Stimulated activated CD8-positive, alpha-beta memory T cell treated with anti-CD3 and anti-CD28 coated beads, Interleukin-4, amount 100 ng/mL, for 48 hours (primary cell): ENCODE measurements around the gene ACVR2A.

Source experiments
- DNase-seq: peaks from one replicate; pipeline ENCODE4 v3.0.0-alpha.2; 2020

The ACVR2A gene

DNA sequence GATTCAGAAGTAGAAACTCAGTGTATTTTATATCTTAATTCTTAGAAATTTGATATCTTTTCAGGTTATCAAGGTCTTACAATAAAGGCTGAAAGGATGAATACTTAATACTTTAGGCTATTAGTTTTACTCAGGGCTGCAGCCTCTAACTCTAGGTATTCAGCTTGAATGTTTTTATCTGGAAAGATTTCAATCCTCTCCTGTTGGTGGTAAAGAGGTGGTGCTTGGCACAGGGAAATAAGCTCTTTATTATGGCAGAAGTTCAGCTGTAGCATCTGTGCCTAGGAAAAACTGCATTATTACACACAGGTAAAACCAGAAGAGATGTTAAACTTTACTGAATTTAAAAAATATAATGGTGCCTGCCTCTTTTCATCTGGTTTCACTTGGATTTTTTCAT lies 11.1 kb downstream of the ACVR2A start:
- DNase-seq: no peak

DNA sequence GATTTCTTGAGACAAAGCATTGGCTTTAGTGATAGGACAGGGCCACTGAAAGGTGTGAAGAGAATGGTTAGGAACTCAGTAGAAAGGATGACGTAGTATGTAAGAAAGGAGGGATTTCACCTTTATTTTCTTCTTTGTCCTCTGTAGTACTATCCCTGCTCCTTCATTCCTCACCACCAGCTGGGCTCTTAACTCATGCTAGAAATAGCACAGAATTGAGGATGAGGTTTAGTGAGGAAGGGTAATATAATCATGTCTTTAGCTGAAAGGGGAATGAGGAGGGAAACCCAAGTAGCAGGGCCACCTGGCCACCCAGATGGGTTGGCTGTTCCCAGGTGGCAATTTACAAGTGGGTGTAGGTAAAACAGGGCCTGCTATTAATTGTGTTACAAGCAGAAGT lies 15.2 kb downstream of the ACVR2A start:
- DNase-seq: no peak

DNA sequence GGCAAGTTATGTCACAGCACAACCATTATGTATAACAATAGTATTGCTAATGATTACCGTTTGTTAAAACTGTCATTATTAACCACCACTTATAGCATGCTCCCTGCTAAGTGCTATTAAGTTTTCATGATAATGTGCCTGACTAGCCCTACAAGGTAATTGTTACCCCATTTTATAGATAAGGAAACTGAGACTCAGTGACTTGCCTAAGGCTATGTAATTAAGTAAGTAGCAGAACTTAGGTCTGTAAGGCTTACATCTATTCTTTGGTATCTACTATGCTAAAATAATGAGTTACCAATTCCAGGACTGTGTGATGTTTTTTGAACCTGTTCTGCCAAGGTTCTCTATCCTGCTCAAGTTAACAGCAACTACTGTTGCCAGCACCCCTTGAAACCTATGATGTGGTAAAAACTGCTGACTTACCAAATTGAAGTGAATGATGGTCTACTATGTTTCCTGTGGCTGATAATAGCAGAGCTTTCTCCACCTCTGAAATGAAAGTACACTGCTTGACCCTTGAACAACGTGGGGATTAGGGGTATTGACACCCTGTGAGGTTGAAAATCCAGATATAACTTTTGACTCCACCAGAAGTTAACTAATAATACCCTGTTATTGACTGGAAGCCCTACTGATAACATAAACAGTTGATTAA lies 18.2 kb downstream of the ACVR2A start:
- DNase-seq: no peak

DNA sequence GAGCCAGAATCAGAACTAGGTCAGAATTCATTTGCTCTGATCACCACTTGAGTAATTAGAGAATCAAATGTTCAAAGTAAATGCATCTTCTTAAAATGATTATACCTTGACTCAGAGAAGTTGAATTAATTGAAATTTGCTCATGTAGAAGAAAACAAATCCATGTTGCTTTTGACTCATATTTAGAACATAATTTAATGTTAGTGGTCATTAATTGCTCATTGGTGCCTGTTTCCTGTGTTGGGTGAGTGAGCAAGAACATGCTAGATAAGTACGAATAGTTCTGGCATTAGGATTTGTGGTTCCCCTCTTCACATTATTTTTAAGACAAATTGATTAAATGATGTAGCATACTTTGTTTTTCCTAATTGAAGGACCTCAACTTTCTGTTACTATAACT lies 19.0 kb downstream of the ACVR2A start:
- DNase-seq: no peak

DNA sequence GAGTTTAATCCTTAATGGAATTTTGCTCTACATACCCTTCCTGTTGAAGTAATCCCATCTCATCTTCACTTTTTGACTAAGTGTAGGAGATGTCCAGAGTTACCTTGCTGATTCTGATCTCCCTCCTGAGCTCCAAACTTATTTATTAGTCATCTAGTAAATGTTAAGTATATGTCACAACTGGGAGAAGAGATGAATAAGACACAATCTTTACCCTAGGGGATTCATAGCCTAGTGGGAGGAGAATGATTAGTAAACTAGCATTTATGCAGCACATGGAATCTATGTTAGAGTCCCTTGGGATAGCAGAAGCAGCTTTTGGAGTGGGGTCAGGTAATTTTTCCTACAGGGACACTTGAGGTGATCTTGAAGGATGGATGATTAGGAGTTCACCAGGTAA lies 20.7 kb downstream of the ACVR2A start:
- no peak for DNase-seq

DNA sequence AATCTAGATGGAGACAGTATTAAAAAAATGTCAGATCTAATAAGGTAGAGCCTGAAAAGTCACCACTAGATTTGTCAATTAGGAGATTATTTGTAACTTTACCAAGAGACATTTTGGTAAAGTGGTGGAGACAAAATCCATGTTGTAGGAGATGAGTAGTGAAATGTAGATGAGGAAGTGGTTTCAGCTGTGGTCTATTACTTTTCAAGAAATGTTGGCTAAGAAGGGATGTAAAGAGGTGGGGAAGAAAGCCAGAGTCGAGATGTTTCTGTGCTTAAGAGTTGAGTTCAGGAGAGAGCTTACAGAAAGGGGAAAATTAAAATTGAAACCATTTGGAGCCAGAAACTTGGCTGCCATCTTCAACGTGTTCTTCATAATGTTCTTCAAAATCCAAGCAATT lies 22.2 kb downstream of the ACVR2A start:
- no peak for DNase-seq

DNA sequence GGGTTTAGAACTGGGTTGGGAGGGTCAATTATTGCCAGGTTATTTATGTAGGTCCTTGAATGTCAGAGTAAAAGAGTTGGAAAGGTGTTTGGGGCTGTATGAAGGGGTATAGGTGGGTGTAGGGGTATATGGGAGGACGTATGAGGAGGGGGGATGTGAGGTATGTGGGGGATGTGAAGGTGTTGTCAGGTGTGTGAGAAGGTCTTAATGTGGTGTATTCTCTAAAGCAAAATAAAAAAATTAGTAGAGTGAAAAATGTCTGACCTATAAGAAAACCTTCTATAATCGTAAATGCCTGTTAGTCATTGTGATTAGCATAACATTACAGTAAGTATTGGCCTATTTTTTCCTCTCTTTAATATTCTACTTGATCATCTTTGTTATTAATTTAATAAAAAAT lies 25.1 kb downstream of the ACVR2A start:
- DNase-seq: no peak

DNA sequence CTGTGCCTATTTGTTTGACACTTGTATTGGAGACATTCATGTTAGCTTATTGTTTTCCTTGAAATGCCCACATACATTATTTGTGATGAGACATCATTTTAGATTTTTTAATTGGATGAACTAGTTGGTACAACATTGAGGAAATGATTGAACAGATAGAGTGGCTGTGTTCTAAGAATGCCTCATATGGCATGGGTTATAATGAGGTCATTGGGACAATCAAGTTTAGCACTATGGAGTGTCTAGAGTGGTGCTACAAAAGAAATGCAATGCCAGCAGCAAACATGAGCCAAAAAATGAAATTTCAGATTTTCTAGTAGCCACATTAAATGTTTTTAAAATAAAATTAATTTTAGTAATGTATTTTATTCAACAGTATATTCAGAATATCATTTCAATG lies 28.1 kb downstream of the ACVR2A start:
- no peak for DNase-seq

DNA sequence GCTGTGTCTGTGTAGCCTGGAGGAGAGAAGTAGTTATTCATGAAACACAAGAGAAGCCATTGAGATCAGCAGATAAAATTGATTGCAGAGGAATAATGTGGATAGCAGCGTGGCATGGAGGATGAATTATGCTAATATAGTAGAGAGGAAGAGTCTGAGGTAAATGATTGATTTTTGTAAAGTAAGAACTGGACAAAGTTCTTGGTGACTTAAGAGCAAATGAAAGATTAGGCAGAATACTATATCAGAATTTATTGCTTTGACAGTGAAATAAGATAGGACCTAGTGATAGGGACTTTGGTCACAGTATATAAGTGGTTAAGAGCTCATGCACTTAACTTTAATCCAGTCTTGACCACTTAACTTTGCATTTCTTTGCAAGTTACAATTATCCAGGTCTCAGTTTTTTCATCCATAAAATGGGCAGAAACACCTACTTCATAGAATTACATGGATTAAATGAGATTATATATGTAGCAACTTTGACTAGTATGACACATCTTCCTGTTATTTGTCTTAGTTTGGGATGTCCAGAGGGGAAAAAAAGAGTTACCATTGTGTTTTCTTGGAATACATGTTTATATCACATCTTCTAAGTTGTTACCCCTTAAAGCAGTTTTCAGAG lies 29.1 kb downstream of the ACVR2A start:
- no peak for DNase-seq

DNA sequence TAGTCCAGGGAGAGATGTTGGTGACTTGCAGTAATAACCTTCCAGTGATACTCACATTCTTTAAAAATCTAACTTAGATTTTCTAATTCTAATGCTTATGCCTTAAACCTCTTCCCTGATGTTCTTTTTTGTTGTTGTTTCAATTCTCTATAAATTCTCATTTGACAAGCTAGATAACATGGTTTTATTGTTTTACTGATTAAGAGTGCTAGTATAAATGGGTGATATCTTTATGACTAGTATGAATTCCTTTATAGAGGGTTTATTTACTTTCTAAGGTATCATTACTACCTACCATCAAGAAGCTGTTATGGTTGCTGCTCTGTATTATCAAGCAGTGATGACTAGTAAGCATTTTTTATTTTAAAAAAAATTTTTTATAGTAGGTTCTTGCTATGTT lies 35.0 kb downstream of the ACVR2A start:
- no peak for DNase-seq

DNA sequence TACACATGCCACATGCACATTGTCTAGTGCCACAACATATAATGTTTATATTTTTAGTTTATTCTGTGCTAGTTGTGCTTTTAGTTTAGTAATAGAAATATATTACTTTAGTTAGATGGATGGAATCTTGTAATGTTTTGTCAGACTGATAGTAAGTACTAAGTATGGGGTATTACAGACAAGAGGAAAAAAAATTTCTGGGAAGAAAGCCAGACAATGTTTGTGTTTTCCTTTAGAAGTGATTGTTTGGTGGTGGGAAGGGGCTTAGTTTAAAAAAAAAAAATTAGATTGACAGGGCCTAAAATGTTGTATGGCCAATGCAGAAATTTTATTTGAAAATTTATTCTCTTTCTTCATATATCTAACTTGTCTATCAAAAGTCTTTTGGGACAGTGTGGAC lies 37.8 kb downstream of the ACVR2A start:
- no peak for DNase-seq

DNA sequence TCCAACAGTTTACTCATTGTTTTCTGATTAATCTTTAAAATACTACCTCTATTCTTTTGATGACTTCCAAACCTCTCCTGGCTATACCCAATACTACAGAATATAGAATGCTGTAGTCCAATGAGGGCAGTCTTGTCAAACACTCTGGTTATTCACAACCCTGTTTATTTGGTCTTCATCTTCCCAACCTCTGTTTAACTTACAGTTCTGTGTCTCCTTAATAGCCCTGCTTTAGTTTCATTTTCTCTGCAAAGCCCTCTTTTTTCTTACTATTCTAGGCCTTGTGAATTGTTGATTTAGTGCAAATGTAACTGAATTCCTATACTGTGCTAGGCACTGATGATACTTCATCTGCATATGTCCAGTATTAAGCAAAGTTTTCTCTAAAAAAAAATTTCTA lies 40.0 kb downstream of the ACVR2A start:
- no peak for DNase-seq

DNA sequence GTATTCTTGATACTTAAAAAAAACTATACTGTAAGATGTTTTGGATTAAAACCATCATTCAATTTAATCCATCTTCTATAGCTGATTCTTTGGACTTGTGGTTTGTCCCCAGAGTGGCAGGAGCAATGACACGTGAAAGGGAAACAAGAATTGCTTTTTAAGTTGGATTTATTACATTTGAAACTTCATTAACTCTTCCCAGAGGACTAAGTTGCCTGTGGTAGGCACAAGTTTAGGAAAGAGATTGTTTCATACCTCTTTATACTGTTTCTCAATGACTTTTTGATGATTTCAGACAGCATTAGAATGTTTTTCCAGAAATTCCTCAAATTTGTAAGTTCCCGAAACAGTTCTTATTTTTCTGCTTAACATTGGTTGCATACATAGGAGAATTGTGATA lies 41.3 kb downstream of the ACVR2A start:
- no peak for DNase-seq

DNA sequence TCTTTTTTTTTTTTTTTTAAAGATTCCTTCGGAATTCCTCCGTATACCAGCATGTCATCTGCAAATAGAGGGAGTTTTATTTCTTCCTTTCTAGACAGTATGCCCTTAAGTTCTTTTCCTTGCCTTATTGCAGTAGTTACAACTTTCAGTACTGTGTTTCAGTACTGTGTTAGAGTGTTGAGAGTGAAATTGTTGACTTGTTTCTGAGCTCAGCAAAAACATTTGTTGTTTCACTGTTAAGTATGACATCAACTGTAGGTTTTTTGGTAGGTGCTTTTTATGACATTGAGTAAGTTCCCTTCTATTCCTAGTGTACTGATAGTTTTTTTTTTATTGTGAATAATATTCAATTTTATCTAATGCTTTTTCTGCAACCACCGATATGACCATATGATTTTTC lies 43.9 kb downstream of the ACVR2A start:
- no peak for DNase-seq

DNA sequence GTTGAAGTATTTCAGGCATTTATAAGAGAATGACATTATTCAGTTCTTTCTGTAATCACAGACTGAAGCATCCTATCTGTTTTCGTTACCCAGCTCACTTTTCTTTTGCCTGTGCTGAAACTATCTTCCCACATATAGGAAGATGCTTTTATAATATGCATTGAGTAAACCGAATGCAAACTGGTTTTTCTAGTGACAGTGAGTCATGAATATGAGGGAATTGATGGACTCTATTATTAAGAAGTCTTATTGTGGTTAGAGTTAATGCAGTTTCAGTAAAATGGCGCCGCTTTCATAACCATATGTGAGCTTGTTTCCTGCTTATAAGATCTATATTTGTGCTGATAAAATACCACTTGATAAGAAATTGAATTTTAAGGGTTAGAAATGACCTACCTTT lies 59.2 kb downstream of the ACVR2A start:
- DNase-seq: no peak

DNA sequence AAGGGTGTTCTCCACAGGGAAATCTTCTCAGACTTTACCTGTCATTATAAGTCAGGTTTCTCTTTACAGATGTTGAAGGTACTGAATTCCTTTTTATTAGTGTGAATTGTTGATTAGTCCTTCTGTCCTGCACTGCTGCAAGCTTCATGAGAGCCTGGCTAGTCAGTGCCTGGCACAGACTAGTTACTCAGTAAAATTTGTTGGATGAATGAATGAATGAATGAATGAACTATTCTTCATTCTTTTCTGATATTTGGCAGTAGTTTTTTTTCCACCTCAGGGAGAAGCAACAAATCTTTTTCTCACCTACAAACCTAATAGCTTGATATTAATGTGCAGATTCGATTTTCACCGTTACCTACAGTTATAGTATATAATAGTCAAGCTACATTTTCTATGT lies 64.3 kb downstream of the ACVR2A start:
- no peak for DNase-seq

DNA sequence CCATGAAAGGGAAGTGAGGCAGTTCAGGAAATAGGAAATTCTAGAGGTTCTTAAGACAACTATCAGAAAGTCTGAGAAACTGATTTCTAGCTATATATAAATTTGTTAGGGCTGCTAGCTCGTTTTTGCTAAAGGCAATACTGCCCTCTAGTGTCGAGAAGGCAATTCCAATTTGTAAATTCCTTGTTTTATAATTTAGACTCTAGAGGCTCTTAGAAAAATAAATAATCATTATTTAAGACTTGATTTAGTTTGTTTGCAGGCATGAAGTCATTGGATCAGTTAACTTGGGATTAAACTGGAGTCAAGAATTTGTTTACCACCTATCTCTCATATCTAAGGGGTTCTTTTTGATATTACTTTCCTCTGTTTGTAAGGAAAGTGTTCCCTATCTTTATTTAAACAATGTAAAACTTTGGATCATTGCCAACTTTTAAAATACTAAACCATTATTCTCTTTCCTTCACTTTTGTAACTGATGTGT lies 66.2 kb downstream of the ACVR2A start:
- peak; percentile 30 for DNase-seq

DNA sequence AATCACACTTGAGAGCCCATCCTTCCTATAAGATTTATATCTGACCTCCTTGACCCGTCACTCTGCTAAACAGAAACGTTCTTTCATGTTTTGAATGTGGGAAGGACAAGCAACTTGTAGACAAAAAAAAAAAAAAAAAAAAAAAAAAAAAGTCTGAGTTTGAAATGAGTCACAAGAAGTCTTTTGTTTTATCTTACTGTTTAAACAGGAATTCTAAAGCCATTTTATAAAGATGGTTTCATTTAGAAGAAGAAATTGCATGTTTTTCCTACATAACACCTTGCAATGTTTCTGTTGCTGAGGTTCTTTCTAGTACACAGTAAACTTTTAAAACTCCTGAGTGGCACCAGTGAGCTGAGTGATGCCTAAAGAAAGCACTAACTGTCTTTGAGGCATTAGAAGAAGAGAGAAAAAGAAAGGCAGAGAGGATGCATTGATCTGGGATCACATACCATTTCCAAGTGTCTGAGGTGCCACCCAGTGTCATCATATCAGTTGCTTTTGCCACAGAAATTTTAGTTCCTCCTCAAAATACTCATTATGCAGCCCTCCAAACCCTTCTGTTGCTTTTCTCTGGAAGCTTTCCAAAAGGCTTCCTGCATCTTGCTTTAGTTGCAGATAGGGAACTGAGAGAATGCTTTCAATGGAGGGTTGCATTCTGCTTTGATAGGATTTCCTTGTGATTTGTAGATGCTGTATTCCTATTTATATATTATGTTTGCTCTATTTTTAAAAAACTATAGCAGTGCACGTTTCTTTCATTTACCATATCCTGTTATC lies 69.1 kb downstream of the ACVR2A start:
- DNase-seq: no peak

DNA sequence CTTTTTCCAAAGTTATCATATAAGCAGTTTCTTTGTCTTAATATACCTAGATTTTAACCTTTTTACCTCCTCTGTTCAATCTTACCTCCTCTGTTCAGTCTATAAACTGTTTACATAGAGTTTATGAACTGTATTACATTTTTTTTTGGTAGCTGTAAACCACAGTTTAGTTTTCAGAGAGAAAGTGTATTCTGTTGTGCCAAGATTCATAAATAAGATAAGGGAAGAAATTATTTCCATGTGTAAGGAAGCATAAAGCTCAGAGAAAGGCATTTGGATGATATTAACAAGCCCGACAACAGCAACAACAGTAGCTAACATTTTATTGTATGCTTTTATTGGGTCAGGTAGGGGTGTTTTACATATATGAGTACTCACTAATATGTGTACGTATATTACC lies 71.2 kb downstream of the ACVR2A start:
- DNase-seq: no peak

DNA sequence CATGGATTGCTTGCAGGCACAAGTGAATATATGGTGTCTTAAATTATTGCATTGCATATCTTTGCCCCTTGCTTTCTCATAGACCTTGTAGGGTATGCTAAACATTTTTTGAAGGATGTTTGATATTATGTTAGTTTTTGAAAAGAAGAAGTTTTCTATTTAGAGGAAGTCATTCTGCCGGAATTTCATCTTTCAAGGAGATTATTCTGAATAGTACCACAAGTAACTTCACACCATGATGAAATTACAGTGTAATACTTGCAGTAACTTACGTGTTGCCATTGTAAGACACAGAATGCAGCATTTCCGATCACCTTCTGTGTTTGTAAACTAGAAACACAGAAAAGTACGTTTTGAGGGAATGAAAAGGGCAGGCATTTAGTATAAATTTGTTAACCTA lies 71.9 kb downstream of the ACVR2A start:
- no peak for DNase-seq

DNA sequence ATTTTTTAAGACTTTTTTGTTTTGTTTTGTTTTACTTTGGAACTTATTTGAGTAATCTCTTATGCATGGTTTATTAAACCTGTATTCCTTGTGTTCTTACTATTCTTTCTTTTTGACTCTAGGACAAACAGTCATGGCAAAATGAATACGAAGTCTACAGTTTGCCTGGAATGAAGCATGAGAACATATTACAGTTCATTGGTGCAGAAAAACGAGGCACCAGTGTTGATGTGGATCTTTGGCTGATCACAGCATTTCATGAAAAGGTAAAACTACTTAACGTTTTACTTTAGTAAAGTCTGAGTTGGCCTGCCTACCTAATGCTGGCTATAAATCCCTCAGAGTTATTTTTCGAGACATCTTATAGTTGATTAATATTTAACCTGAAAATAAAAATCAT lies 72.3 kb downstream of the ACVR2A start:
- DNase-seq: no peak

DNA sequence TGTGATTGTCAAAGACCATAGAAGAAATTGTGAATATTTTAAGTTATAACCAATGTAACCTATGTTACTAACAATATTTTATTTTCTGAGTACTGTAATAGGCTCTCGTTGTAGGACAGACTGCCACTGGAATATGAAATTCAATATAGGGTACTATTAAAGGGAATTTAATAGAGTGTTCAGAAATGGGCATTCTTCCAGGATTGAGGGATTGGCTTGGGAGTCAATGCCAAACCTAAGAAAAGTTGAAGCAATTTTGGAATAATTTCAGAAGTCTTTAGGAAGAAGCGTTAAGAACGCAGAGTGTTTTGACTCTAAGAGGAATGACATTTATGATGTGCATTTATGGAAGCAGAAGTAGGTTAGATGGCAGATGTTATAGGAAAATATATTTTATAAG lies 79.0 kb downstream of the ACVR2A start:
- DNase-seq: no peak

DNA sequence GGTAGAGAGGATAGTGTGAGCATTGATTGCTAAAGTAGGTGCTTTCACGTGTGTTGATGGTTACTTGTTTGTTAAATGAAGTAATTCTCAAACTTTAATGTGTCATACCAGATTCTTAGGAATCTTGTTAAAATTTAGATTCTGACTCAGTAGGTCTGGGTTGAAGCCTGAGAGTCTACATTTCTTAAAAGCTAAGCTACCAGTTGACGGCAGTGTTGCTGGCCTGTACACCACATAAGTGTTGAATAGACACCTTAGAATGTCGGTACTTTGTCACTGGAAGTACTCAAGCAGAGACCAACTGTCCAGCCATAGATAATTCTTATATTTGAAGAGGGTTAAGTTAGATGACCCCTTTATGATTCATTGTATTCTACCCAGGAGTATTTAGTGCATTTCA lies 79.8 kb downstream of the ACVR2A start:
- DNase-seq: no peak

DNA sequence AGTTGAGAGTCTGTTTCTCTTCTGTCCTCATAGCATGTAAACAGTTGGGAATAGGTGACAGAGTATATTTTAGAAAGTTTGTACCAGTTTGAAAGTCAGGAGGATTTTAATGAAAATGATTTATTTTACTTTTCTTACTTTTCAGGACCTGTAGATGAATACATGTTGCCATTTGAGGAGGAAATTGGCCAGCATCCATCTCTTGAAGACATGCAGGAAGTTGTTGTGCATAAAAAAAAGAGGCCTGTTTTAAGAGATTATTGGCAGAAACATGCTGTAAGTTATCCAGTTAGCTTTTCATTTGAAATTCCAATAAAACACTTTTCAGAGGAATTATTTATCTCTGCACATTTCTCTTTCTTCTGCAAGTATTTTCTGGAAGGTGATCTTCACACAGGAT lies 81.1 kb downstream of the ACVR2A start:
- no peak for DNase-seq
